ENCODE results near the gene ZNF524.

The ZNF524 gene

GRCh38 chr19:55645512-55645881 is 45.4 kb downstream of the ZNF524 start:
- H2AFZ ChIP-seq (ENCODE audit: low read depth) = no peak overlapping the region
- H3K79me2 ChIP-seq (ENCODE audit: insufficient read depth, low read depth) = peaks cover 36% of the 10 kb centered on the region
- H3K4me3 ChIP-seq (IDR thresholded peaks at IDR 0.05; ENCODE audit: insufficient read depth, low read depth, low read length) = no peak overlapping the region
- H3K27me3 ChIP-seq (ENCODE audit: insufficient read depth, low read depth) = no peaks in the 10 kb centered on the region
- H3K36me3 ChIP-seq (ENCODE audit: insufficient read depth) = no peaks in the 10 kb centered on the region
- H3K27ac ChIP-seq = no peak overlapping the region
- peaks cover 16% of the 10 kb centered on the region for H3K4me1 ChIP-seq (ENCODE audit: low read depth, poor library complexity, severe bottlenecking)
- H4K20me1 ChIP-seq (ENCODE audit: insufficient read depth) = no peaks in the 10 kb centered on the region
- no peak for TF ChIP-seq CTCF (conservative IDR thresholded peaks at IDR 0.05; ENCODE audit: low read depth, low read length)
- no peak overlapping the region for H3K9ac ChIP-seq
- no peak overlapping the region for H3K4me2 ChIP-seq

- no peaks in the 10 kb centered on the region for H3K27me3 ChIP-seq (ENCODE audit: insufficient read depth, low read depth)
- H3K4me1 ChIP-seq (ENCODE audit: low read depth, poor library complexity, severe bottlenecking) = peaks cover 16% of the 10 kb centered on the region
- no peak overlapping the region for H3K9ac ChIP-seq
- no peak overlapping the region for H2AFZ ChIP-seq (ENCODE audit: low read depth)
- H3K79me2 ChIP-seq (ENCODE audit: insufficient read depth, low read depth) = peaks cover 35% of the 10 kb centered on the region
- no peak for TF ChIP-seq CTCF (conservative IDR thresholded peaks at IDR 0.05; ENCODE audit: low read depth, low read length)
- no peak overlapping the region for H3K4me3 ChIP-seq (IDR thresholded peaks at IDR 0.05; ENCODE audit: insufficient read depth, low read depth, low read length)
- no peak overlapping the region for H3K27ac ChIP-seq
- no peaks in the 10 kb centered on the region for H3K36me3 ChIP-seq (ENCODE audit: insufficient read depth)
- H4K20me1 ChIP-seq (ENCODE audit: insufficient read depth) = no peaks in the 10 kb centered on the region
- H3K4me2 ChIP-seq = peak overlapping the region; percentile 9; the same call in 1 of the 2 replicates
Observed at GRCh38 chr19:55646889-55647731, 47.0 kb downstream of the ZNF524 start.

GRCh38 chr19:55647732-55648584 is 47.9 kb downstream of the ZNF524 start, which contains the start of gene CCDC106:
CCDC106 (plus strand) TSS chr19:55648212; CDS start chr19:55649047, 835 bp downstream.
- peak within 1 kb of the TSS; percentile 30; the same call in 1 of the 2 replicates for H3K9ac ChIP-seq
- peaks cover 14% of the 10 kb centered on the region for H3K4me1 ChIP-seq (ENCODE audit: low read depth, poor library complexity, severe bottlenecking)
- TF ChIP-seq CTCF (conservative IDR thresholded peaks at IDR 0.05; ENCODE audit: low read depth, low read length) = no peak
- no peaks in the 10 kb centered on the region for H3K27me3 ChIP-seq (ENCODE audit: insufficient read depth, low read depth)
- H3K36me3 ChIP-seq (ENCODE audit: insufficient read depth) = no peaks in the 10 kb centered on the region
- peak within 1 kb of the TSS; percentile 9; the same call in 1 of the 2 replicates for H3K4me2 ChIP-seq
- H3K79me2 ChIP-seq (ENCODE audit: insufficient read depth, low read depth) = peaks cover 28% of the 10 kb centered on the region
- no peak within 1 kb of the TSS for H2AFZ ChIP-seq (ENCODE audit: low read depth)
- no peaks in the 10 kb centered on the region for H4K20me1 ChIP-seq (ENCODE audit: insufficient read depth)
- H3K27ac ChIP-seq = no peak within 1 kb of the TSS
- no peak within 1 kb of the TSS for H3K4me3 ChIP-seq (IDR thresholded peaks at IDR 0.05; ENCODE audit: insufficient read depth, low read depth, low read length)

- Histone ChIP-seq H3K27ac (no peak overlapping the region), H3K4me1 (ENCODE audit: low read depth, poor library complexity, severe bottlenecking) (peaks cover 11% of the 10 kb centered on the region), H4K20me1 (ENCODE audit: insufficient read depth) (no peaks in the 10 kb centered on the region), H3K9ac (peak overlapping the region; percentile 30; the same call in 1 of the 2 replicates), H3K27me3 (ENCODE audit: insufficient read depth, low read depth) (no peaks in the 10 kb centered on the region), H3K79me2 (ENCODE audit: insufficient read depth, low read depth) (peaks cover 25% of the 10 kb centered on the region), H3K4me3 (IDR thresholded peaks at IDR 0.05; ENCODE audit: insufficient read depth, low read depth, low read length) (no peak overlapping the region), H3K4me2 (no peak overlapping the region; the same call in 1 of the 2 replicates), H3K36me3 (ENCODE audit: insufficient read depth) (no peaks in the 10 kb centered on the region), H2AFZ (ENCODE audit: low read depth) (no peak overlapping the region)
- TF ChIP-seq CTCF (conservative IDR thresholded peaks at IDR 0.05; ENCODE audit: low read depth, low read length) = no peak
Observed at GRCh38 chr19:55648585-55649267, 48.6 kb downstream of the ZNF524 start.

All from KMS-11 (cell line).